ENCODE data around the gene BOLL. TPM values are rescaled to one million over a fixed set of nuclear protein-coding genes. Genes with fewer than 3 reads are reported as not detected.

The BOLL gene
- total RNA-seq, 1 experiment from 2014 or later, result not detected

GRCh38 chr2:197705912-197706838 lies 78.9 kb downstream of the BOLL start:
- H3K36me3 ChIP-seq (ENCODE audit: low read depth, low read length), result peaks cover 6% of the 10 kb centered on the region; the same call in 1 of the 2 replicates
- ATAC-seq (peak; percentile 8), DNase-seq (peak; percentile 17)
- no peak for TF ChIP-seq CTCF (conservative IDR thresholded peaks at IDR 0.05; ENCODE audit: low read depth, low read length)
- no peak for TF ChIP-seq EZH2 (IDR thresholded peaks at IDR 0.05; ENCODE audit: low read length, unreplicated experiment)
- TF ChIP-seq EZH2phosphoT487 (IDR thresholded peaks at IDR 0.05; ENCODE audit: borderline replicate concordance, low read length), result no peak
- H3K4me2 ChIP-seq (ENCODE audit: low read length), result peak overlapping the region; percentile 99
- POLR2A ChIA-PET (ENCODE audit: unreplicated experiment), result no interaction called here
- BruUV-seq (replicated peaks), result no TSS peak
- no peaks in the 10 kb centered on the region for H3F3A ChIP-seq (ENCODE audit: low read length, unreplicated experiment)
- H2AFZ ChIP-seq (ENCODE audit: low read length), result peak overlapping the region; percentile 84
- H3K27ac ChIP-seq (ENCODE audit: low read length), result no peak overlapping the region; the same call in 1 of the 2 replicates
- intact Hi-C loops (cut with micrococcal nuclease), result loop anchor here (1.0 to 10.0 kb wide), 5 partner anchors 94 to 549 kb away; partner anchors contain the start of genes MOB4 and SF3B1
- no peaks in the 10 kb centered on the region for H3K9me3 ChIP-seq (ENCODE audit: low read length)
- H3K9me2 ChIP-seq (replicated peaks; ENCODE audit: low read length), result no peaks in the 10 kb centered on the region
- H3K27me3 ChIP-seq (ENCODE audit: low read length), result no peaks in the 10 kb centered on the region
- H4K20me1 ChIP-seq (ENCODE audit: low read length), result peaks cover 42% of the 10 kb centered on the region
- peak overlapping the region; percentile 89 for H3K9ac ChIP-seq (ENCODE audit: low read length)
- peaks cover 14% of the 10 kb centered on the region for H3K4me1 ChIP-seq (ENCODE audit: insufficient read depth, low read length)
- H3K79me2 ChIP-seq (ENCODE audit: low read length), result peaks cover 57% of the 10 kb centered on the region
- CTCF ChIA-PET, result interaction anchor here (0.5 kb wide), 1 partner anchor 934 kb away, joined by 3 read pairs; no protein-coding TSS in a partner anchor
- H3K4me3 ChIP-seq (ENCODE audit: low read length), result peak overlapping the region; percentile 91

GRCh38 chr2:197705121-197705911 lies 79.8 kb downstream of the BOLL start, which contains the start of gene MARS2:
MARS2 (plus strand) TSS chr2:197705369; CDS start chr2:197705406, 37 bp downstream.
- DNase-seq, result peak; percentile 93
- H3K9ac ChIP-seq (ENCODE audit: low read length), result peak within 1 kb of the TSS; percentile 89
- H3K79me2 ChIP-seq (ENCODE audit: low read length), result peaks cover 51% of the 10 kb centered on the region
- no peaks in the 10 kb centered on the region for H3K9me3 ChIP-seq (ENCODE audit: low read length)
- peak within 1 kb of the TSS; percentile 34 for H3K27ac ChIP-seq (ENCODE audit: low read length)
- peak within 1 kb of the TSS; percentile 91 for H3K4me3 ChIP-seq (ENCODE audit: low read length)
- H3K36me3 ChIP-seq (ENCODE audit: low read depth, low read length), result peaks cover 6% of the 10 kb centered on the region; the same call in 1 of the 2 replicates
- H2AFZ ChIP-seq (ENCODE audit: low read length), result peak within 1 kb of the TSS; percentile 96
- H3K4me2 ChIP-seq (ENCODE audit: low read length), result peak within 1 kb of the TSS; percentile 99
- no peaks in the 10 kb centered on the region for H3F3A ChIP-seq (ENCODE audit: low read length, unreplicated experiment)
- ChIA-PET CTCF (interaction anchor here (0.5 to 0.8 kb wide), 3 partner anchors 105 to 1783 kb away, joined by 3 to 4 read pairs (median 3); no protein-coding TSS in a partner anchor), POLR2A (ENCODE audit: unreplicated experiment) (interaction anchor here (0.6 to 1.1 kb wide), 4 partner anchors 12 to 205 kb away, joined by 3 to 9 read pairs (median 4); partner anchors contain the start of gene HSPE1)
- H3K4me1 ChIP-seq (ENCODE audit: insufficient read depth, low read length), result peaks cover 14% of the 10 kb centered on the region
- TF ChIP-seq EZH2phosphoT487 (IDR thresholded peaks at IDR 0.05; ENCODE audit: borderline replicate concordance, low read length), result no peak
- no peaks in the 10 kb centered on the region for H3K27me3 ChIP-seq (ENCODE audit: low read length)
- TSS peak; percentile 51 for BruUV-seq (replicated peaks)
- intact Hi-C loops (cut with micrococcal nuclease), result loop anchor here (1.0 to 10.0 kb wide), 5 partner anchors 93 to 548 kb away; partner anchors contain the start of genes MOB4 and SF3B1
- H3K9me2 ChIP-seq (replicated peaks; ENCODE audit: low read length), result no peaks in the 10 kb centered on the region
- peak; percentile 78 for ATAC-seq
- H4K20me1 ChIP-seq (ENCODE audit: low read length), result peaks cover 40% of the 10 kb centered on the region

Measured in PC-3 (cell line).